K562 (cell line): Measurements from ENCODE around the gene CPA2. TPM values are rescaled to one million over a fixed set of nuclear protein-coding genes. Genes with fewer than 3 reads are reported as not detected.

Experiments used
- ATAC-seq: fragments of 200-7000 bp; cut with Tn5 transposase; 3 replicates; pipeline ENCODE4 v1.9.1; 2020; ENCODE audit warnings: moderate library complexity
- BruUV-seq: library from RNA; stranded (reverse); fragments of 400-500 nt; replicated peaks from 2 replicates; lab custom pipeline; 2021; lab: Mats Ljungman, UMichigan
- CTCF ChIA-PET: fragments of 300-600 bp; formaldehyde crosslinking; extraction: SDS; loops from one replicate; lab custom pipeline; 2021; ENCODE audit warnings: low intra/inter-chr PET ratio; lab: Yijun Ruan, JAX
- POLR2A ChIA-PET: fragments of 300-600, 350-650 bp; sonication (Branson Sonifier 250); formaldehyde crosslinking; extraction: SDS; loops from one replicate; lab custom pipeline; 2021; ENCODE audit warnings: antibody characterized with exemption, inconsistent platforms; lab: Yijun Ruan, JAX
- DNase-seq, 4 experiments: peaks; one replicate each; pipeline versions ENCODE4 v3.0.0 to v3.0.0-alpha.2; 2011 to 2018; ENCODE audit warnings: low spot score in 3 of 4, mixed read lengths in 3 of 4; ENCODE audit errors: extremely low read depth in 1 of 4
- FAIRE-seq: peaks from 2 replicates; lab custom pipeline; 2011; peaks lifted over from hg19 to GRCh38; lab: Jason Lieb, UNC
- H2AFZ ChIP-seq: 2 replicates; pipeline ENCODE4 v1.6.0; 2011; ENCODE audit warnings: low read depth, low read length, control low read depth, inconsistent platforms
- H3K27ac ChIP-seq: fragments of 200-600 bp; 3 replicates; pipeline ENCODE4 v1.8.0; 2011; ENCODE audit warnings: low read depth, mild to moderate bottlenecking, control low read depth, inconsistent platforms, low read length, moderate library complexity, mixed read lengths; ENCODE audit errors: extremely low read depth
- H3K27me3 ChIP-seq, 2 experiments: fragments of 300-600 bp in 1 of 2; 2 replicates in 1 of 2; 3 replicates in 1 of 2; pipeline versions ENCODE4 v1.6.0 to v1.8.0; 2011; ENCODE audit warnings: inconsistent platforms in 2 of 2, low read length in 2 of 2, mild to moderate bottlenecking in 1 of 2, mixed read lengths in 1 of 2, moderate library complexity in 1 of 2; ENCODE audit not compliant: control insufficient read depth in 2 of 2, insufficient read depth in 2 of 2
- H3K36me3 ChIP-seq: fragments of 300-600 bp; 3 replicates; pipeline ENCODE4 v1.8.0; 2011; ENCODE audit warnings: mild to moderate bottlenecking, low read length, inconsistent platforms; ENCODE audit not compliant: control insufficient read depth, insufficient read depth
- H3K4me1 ChIP-seq, 2 experiments: fragments of 200-600 bp in 1 of 2; replicated peaks in 1 of 2; 2 replicates in 1 of 2; 3 replicates in 1 of 2; pipeline versions ENCODE4 v1.5.1 to v1.8.0; 2011; ENCODE audit warnings: inconsistent platforms in 2 of 2, low read length in 2 of 2, mild to moderate bottlenecking in 1 of 2, mixed read lengths in 1 of 2, moderate library complexity in 1 of 2; ENCODE audit not compliant: control insufficient read depth in 2 of 2, insufficient read depth in 2 of 2
- H3K4me2 ChIP-seq: 2 replicates; pipeline ENCODE4 v1.6.1; 2011; ENCODE audit warnings: low read length, control low read depth, inconsistent platforms, mixed read lengths; ENCODE audit not compliant: insufficient read depth
- H3K4me3 ChIP-seq: fragments of 200-600 bp; sonication (generic), shearing (Covaris generic); 2 replicates; pipeline ENCODE4 v1.5.1; 2016; ENCODE audit warnings: control low read depth, inconsistent platforms
- H3K79me2 ChIP-seq: fragments of 200-600 bp; 3 replicates; pipeline ENCODE4 v1.8.0; 2011; ENCODE audit warnings: low read length, inconsistent platforms; ENCODE audit not compliant: control insufficient read depth, insufficient read depth
- H3K9ac ChIP-seq, 2 experiments: 2 replicates each; pipeline versions ENCODE4 v1.6.0 to v1.6.1; 2011; ENCODE audit warnings: low read depth in 2 of 2, low read length in 2 of 2, control low read depth in 1 of 2, inconsistent platforms in 1 of 2, mild to moderate bottlenecking in 1 of 2, mixed read lengths in 1 of 2; ENCODE audit not compliant: insufficient read depth in 1 of 2
- H3K9me1 ChIP-seq: one replicate; pipeline ENCODE4 v1.6.0; 2011; ENCODE audit warnings: inconsistent platforms, mild to moderate bottlenecking, low read length, moderate library complexity; ENCODE audit not compliant: control insufficient read depth, insufficient read depth
- H3K9me3 ChIP-seq: replicated peaks from 2 replicates; pipeline ENCODE4 v1.5.1; 2011; ENCODE audit warnings: low read depth, low read length, inconsistent platforms; ENCODE audit not compliant: control insufficient read depth, insufficient read depth
- H4K20me1 ChIP-seq: replicated peaks from 2 replicates; pipeline ENCODE4 v1.6.1; 2011; ENCODE audit warnings: low read length, inconsistent platforms, mixed read lengths; ENCODE audit not compliant: control insufficient read depth, insufficient read depth
- DDX20 ChIP-seq: fragments of 450-650 bp; IDR thresholded peaks from 2 replicates; pipeline ENCODE4 v1.6.1; 2016; ENCODE audit warnings: missing genetic modification characterization, low read depth, mild to moderate bottlenecking, missing compliant biosample characterization, moderate library complexity
- FOXJ2 ChIP-seq: fragments of 200-800 bp; sonication (Bioruptor generic); IDR thresholded peaks from 2 replicates; pipeline ENCODE4 v1.6.1; 2016; ENCODE audit warnings: missing genetic modification characterization, missing compliant biosample characterization
- GABPB1 ChIP-seq: sonication (generic); formaldehyde crosslinking; IDR thresholded peaks from 2 replicates; pipeline ENCODE4 v1.8.0; 2022; ENCODE audit warnings: mild to moderate bottlenecking, missing genetic modification reagents
- HMBOX1 ChIP-seq: sonication (generic); IDR thresholded peaks from 2 replicates; pipeline ENCODE4 v1.6.1; 2016
- MNT ChIP-seq, 2 experiments: fragments of 450-650 bp; conservative IDR thresholded peaks; 2 replicates each; pipeline ENCODE4 v1.6.1; 2017; ENCODE audit warnings: mild to moderate bottlenecking in 2 of 2, moderate library complexity in 2 of 2
- PHF21A ChIP-seq: fragments of 450-650 bp; IDR thresholded peaks from 2 replicates; pipeline ENCODE4 v1.6.1; 2017; ENCODE audit warnings: low read depth, borderline replicate concordance
- PKNOX1 ChIP-seq: fragments of 450-650 bp; IDR thresholded peaks from 2 replicates; pipeline ENCODE4 v1.6.1; 2016
- SMARCE1 ChIP-seq: fragments of 450-650 bp; IDR thresholded peaks from 2 replicates; pipeline ENCODE4 v1.7.1; 2016; ENCODE audit warnings: mild to moderate bottlenecking
- SOX6 ChIP-seq: fragments of 450-650 bp; IDR thresholded peaks from 2 replicates; pipeline ENCODE4 v1.6.1; 2014; ENCODE audit warnings: mild to moderate bottlenecking
- TRIM25 ChIP-seq: fragments of 450-650 bp; IDR thresholded peaks from 2 replicates; pipeline ENCODE4 v1.7.0; 2016; ENCODE audit warnings: borderline replicate concordance
- ZBTB2 ChIP-seq: fragments of 450-650 bp; IDR thresholded peaks from 2 replicates; pipeline ENCODE4 v1.6.1; 2016; ENCODE audit warnings: antibody characterized with exemption
- ZFP1 ChIP-seq: fragments of 450-650 bp; formaldehyde crosslinking; IDR thresholded peaks from 2 replicates; pipeline ENCODE4 v1.4.0; 2020; ENCODE audit warnings: mild to moderate bottlenecking, mixed read lengths
- ZFX ChIP-seq: sonication (generic); formaldehyde crosslinking; IDR thresholded peaks from 2 replicates; pipeline ENCODE4 v1.8.0; 2022; ENCODE audit warnings: mild to moderate bottlenecking, missing genetic modification reagents, moderate library complexity
- WGBS: fragments of 100-300 bp; shearing (Covaris generic); methylation state at CpG from one replicate; pipeline ENCODE4 v1.1.6; 2016; ENCODE audit warnings: low coverage, mixed read lengths; ENCODE audit not compliant: insufficient coverage; ENCODE audit errors: missing lambda C conversion rate; 5-methylcytosine and 5-hydroxymethylcytosine counted together
- in situ Hi-C: fragments of 300-500 bp; cut with MboI; formaldehyde crosslinking; loops from 4 replicates; pipeline ENCODE4 v1.15.0; 2018; ENCODE audit warnings: inconsistent platforms, mixed read lengths
- intact Hi-C: fragments of 100-400 bp; cut with micrococcal nuclease; formaldehyde crosslinking; loops from 2 replicates; pipeline ENCODE4 v1.14.2; 2022
- polyA plus RNA-seq, 8 experiments: library from polyadenylated mRNA; depleted of rRNA in 4 of 8; stranded (reverse) in 5 of 8; unstranded in 3 of 8; fragments of >200 nt; fragmentation: Nextera tagmentation in 2 of 8; fragmentation: Illumina TruSeq in 1 of 8; extraction: Ambion mirVana in 2 of 8; extraction: Trizol in 1 of 8; gene quantifications; 2 replicates each; pipeline versions ENCODE4 v1.2.1 to v1.2.3, GENCODE V29; 2011 to 2014; ENCODE audit warnings: inconsistent platforms in 1 of 8, missing spikeins in 1 of 8
- total RNA-seq, 7 experiments: library from RNA; depleted of rRNA in 6 of 7; stranded (reverse); fragments of >200 nt in 6 of 7; fragmentation: Illumina TruSeq in 2 of 7; extraction: Trizol in 2 of 7; gene quantifications; 2 replicates each; pipeline versions ENCODE4 v1.2.1 to v1.2.3, GENCODE V29; 2011 to 2021; ENCODE audit warnings: low replicate concordance in 1 of 7

Gene CPA2
- total and polyA plus RNA-seq, 9 of the 15 experiments (the other 6 are each of a cell fraction or from before 2014, with no cell fraction given): 0.04 to 0.84 (median 0.09) TPM; not detected in 4

GRCh38 chr7:130228840-130229502 is 37.7 kb upstream of the CPA2 start:
- H3K79me2 ChIP-seq: no peaks in the 10 kb centered on the region
- WGBS: 42% methylated on average over 7 of the region's 7 CpGs
- H3K9me1 ChIP-seq: no peaks in the 10 kb centered on the region
- no TSS peak for BruUV-seq
- no peak overlapping the region for H3K4me3 ChIP-seq
- no peaks in the 10 kb centered on the region; the same call in 1 of the 2 replicates for H3K9me3 ChIP-seq
- H4K20me1 ChIP-seq: no peaks in the 10 kb centered on the region
- POLR2A ChIA-PET: interaction anchor here (0.7 to 1.0 kb wide), 3 partner anchors 11 to 51 kb away, joined by 3 to 4 read pairs (median 3); no protein-coding TSS in a partner anchor
- intact Hi-C loops: no loop called here
- no peak overlapping the region for H3K27ac ChIP-seq
- FAIRE-seq: no peak
- no peak overlapping the region for H3K9ac ChIP-seq
- H3K4me2 ChIP-seq: no peak overlapping the region
- H2AFZ ChIP-seq: peak overlapping the region; percentile 50; the same call in 1 of the 2 replicates
- H3K27me3 ChIP-seq: no peaks in the 10 kb centered on the region
- DNase-seq: no peak
- H3K4me1 ChIP-seq: peaks cover 7 to 9% of the 10 kb centered on the region in 2 experiments
- in situ Hi-C loops: no loop called here
- no peaks in the 10 kb centered on the region for H3K36me3 ChIP-seq
- CTCF ChIA-PET: no interaction called here
- peak; percentile 23; the same call in 1 of the 3 replicates for ATAC-seq
- TF ChIP-seq ZBTB2 (no peak), HMBOX1 (peak; percentile 94), SMARCE1 (peak; percentile 63; the same call in 1 of the 2 replicates), TRIM25 (no peak), GABPB1 (CRISPR knock-in tag) (no peak), ZFP1 (CRISPR knock-in tag) (no peak), FOXJ2 (no peak), PHF21A (0 out of 2 replicates have a peak, but pooled peaks have one; percentile 20), DDX20 (tag) (no peak), ZFX (CRISPR knock-in tag) (no peak), PKNOX1 (peak; percentile 80), MNT (conservative IDR thresholded peaks at IDR 0.05) (no peak), SOX6 (peak; percentile 79; the same call in 1 of the 2 replicates)
